IPS-15b (cell line): ENCODE measurements around the gene CAMK2B.

ENCODE experiments used
- H3K27me3 ChIP-seq: one replicate; pipeline ENCODE4 v1.6.1; 2013; ENCODE audit warnings: low read length; ENCODE audit not compliant: control insufficient read depth, insufficient read depth
- H3K36me3 ChIP-seq: one replicate; pipeline ENCODE4 v1.6.1; 2013; ENCODE audit warnings: low read length; ENCODE audit not compliant: control insufficient read depth, insufficient read depth
- H3K4me1 ChIP-seq: one replicate; pipeline ENCODE4 v1.6.1; 2013; ENCODE audit warnings: mild to moderate bottlenecking, low read length; ENCODE audit not compliant: control insufficient read depth, insufficient read depth
- H3K4me3 ChIP-seq: one replicate; pipeline ENCODE4 v1.5.1; 2013; ENCODE audit warnings: low read depth, low read length
- H3K9ac ChIP-seq: one replicate; pipeline ENCODE4 v1.6.1; 2013; ENCODE audit warnings: low read depth, mild to moderate bottlenecking, low read length
- H3K9me3 ChIP-seq: one replicate; pipeline ENCODE4 v1.6.1; 2013; ENCODE audit warnings: mild to moderate bottlenecking, low read length; ENCODE audit not compliant: control insufficient read depth, insufficient read depth

CAMK2B gene

GRCh38 chr7:44327981-44328380 lies 2.6 kb upstream of the CAMK2B start:
- no peaks in the 10 kb centered on the region for H3K9me3 ChIP-seq
- H3K4me3 ChIP-seq = no peak overlapping the region
- H3K36me3 ChIP-seq = no peaks in the 10 kb centered on the region
- H3K9ac ChIP-seq = no peak overlapping the region
- peaks cover 4% of the 10 kb centered on the region for H3K4me1 ChIP-seq
- H3K27me3 ChIP-seq = peaks cover 43% of the 10 kb centered on the region

GRCh38 chr7:44326261-44327125 lies 1.1 kb upstream of the CAMK2B start:
- no peak overlapping the region for H3K9ac ChIP-seq
- H3K36me3 ChIP-seq = no peaks in the 10 kb centered on the region
- peaks cover 4% of the 10 kb centered on the region for H3K4me1 ChIP-seq
- H3K4me3 ChIP-seq = no peak overlapping the region
- peaks cover 46% of the 10 kb centered on the region for H3K27me3 ChIP-seq
- no peaks in the 10 kb centered on the region for H3K9me3 ChIP-seq

GRCh38 chr7:44325811-44326241 lies 432 bp upstream of the CAMK2B start:
- peaks cover 46% of the 10 kb centered on the region for H3K27me3 ChIP-seq
- H3K4me1 ChIP-seq = peaks cover 4% of the 10 kb centered on the region
- peak overlapping the region; percentile 54 for H3K4me3 ChIP-seq
- H3K9ac ChIP-seq = no peak overlapping the region
- H3K36me3 ChIP-seq = no peaks in the 10 kb centered on the region
- H3K9me3 ChIP-seq = no peaks in the 10 kb centered on the region

- H3K9me3 ChIP-seq = no peaks in the 10 kb centered on the region
- no peaks in the 10 kb centered on the region for H3K36me3 ChIP-seq
- peak overlapping the region; percentile 41 for H3K4me3 ChIP-seq
- H3K27me3 ChIP-seq = peaks cover 46% of the 10 kb centered on the region
- no peak overlapping the region for H3K9ac ChIP-seq
- peaks cover 4% of the 10 kb centered on the region for H3K4me1 ChIP-seq
Measured at GRCh38 chr7:44324481-44325200, 753 bp downstream of the CAMK2B start.

- Histone ChIP-seq H3K9ac (no peak overlapping the region), H3K27me3 (peaks cover 46% of the 10 kb centered on the region), H3K36me3 (no peaks in the 10 kb centered on the region), H3K4me1 (peaks cover 4% of the 10 kb centered on the region), H3K9me3 (no peaks in the 10 kb centered on the region), H3K4me3 (peak overlapping the region; percentile 41)
Measured at GRCh38 chr7:44324204-44324480, 1.3 kb downstream of the CAMK2B start.

GRCh38 chr7:44323381-44324203 lies 1.8 kb downstream of the CAMK2B start:
- Histone ChIP-seq H3K4me3 (no peak overlapping the region), H3K27me3 (peaks cover 46% of the 10 kb centered on the region), H3K9me3 (no peaks in the 10 kb centered on the region), H3K9ac (no peak overlapping the region), H3K36me3 (no peaks in the 10 kb centered on the region), H3K4me1 (peaks cover 4% of the 10 kb centered on the region)

- Histone ChIP-seq H3K4me1 (peaks cover 4% of the 10 kb centered on the region), H3K36me3 (no peaks in the 10 kb centered on the region), H3K9ac (no peak overlapping the region), H3K4me3 (no peak overlapping the region), H3K9me3 (no peaks in the 10 kb centered on the region), H3K27me3 (peaks cover 42% of the 10 kb centered on the region)
Measured at GRCh38 chr7:44322631-44323363, 2.6 kb downstream of the CAMK2B start.

- Histone ChIP-seq H3K9ac (no peak overlapping the region), H3K4me1 (peaks cover 4% of the 10 kb centered on the region), H3K4me3 (no peak overlapping the region), H3K27me3 (peaks cover 33% of the 10 kb centered on the region), H3K9me3 (no peaks in the 10 kb centered on the region), H3K36me3 (no peaks in the 10 kb centered on the region)
Measured at GRCh38 chr7:44321796-44322195, 3.6 kb downstream of the CAMK2B start.

GRCh38 chr7:44320794-44321371 lies 4.5 kb downstream of the CAMK2B start:
- H3K4me1 ChIP-seq = no peaks in the 10 kb centered on the region
- H3K4me3 ChIP-seq = no peak overlapping the region

GRCh38 chr7:44320141-44320540 lies 5.3 kb downstream of the CAMK2B start:
- Histone ChIP-seq H3K9me3 (no peaks in the 10 kb centered on the region), H3K4me3 (no peak overlapping the region), H3K27me3 (peaks cover 22% of the 10 kb centered on the region), H3K36me3 (no peaks in the 10 kb centered on the region), H3K9ac (no peak overlapping the region), H3K4me1 (no peaks in the 10 kb centered on the region)

More at GRCh38 chr7:44320794-44321371, 4.5 kb downstream of the CAMK2B start:
- no peaks in the 10 kb centered on the region for H3K9me3 ChIP-seq
- H3K36me3 ChIP-seq = no peaks in the 10 kb centered on the region
- H3K27me3 ChIP-seq = peaks cover 24% of the 10 kb centered on the region
- H3K9ac ChIP-seq = no peak overlapping the region

GRCh38 chr7:44318332-44318731 lies 7.1 kb downstream of the CAMK2B start:
- H3K4me1 ChIP-seq = no peaks in the 10 kb centered on the region
- no peaks in the 10 kb centered on the region for H3K36me3 ChIP-seq
- no peak overlapping the region for H3K4me3 ChIP-seq
- no peaks in the 10 kb centered on the region for H3K9me3 ChIP-seq
- H3K27me3 ChIP-seq = peaks cover 7% of the 10 kb centered on the region
- H3K9ac ChIP-seq = no peak overlapping the region
